Mesenchymal stem cell (in vitro differentiated cells and primary cell): Measurements from ENCODE around the gene TUBA4A. TPM values are rescaled to one million over a fixed set of nuclear protein-coding genes. Genes with fewer than 3 reads are reported as not detected.

Experiments
- DNase-seq: peaks from one replicate; pipeline ENCODE4 v3.0.0-alpha.2; 2013
- H2AFZ ChIP-seq: one replicate; pipeline ENCODE4 v1.6.1; 2013; ENCODE audit warnings: low read depth, mild to moderate bottlenecking, control low read depth, inconsistent platforms, low read length, moderate library complexity
- H2AK5ac ChIP-seq: 2 replicates; pipeline ENCODE4 v1.6.1; 2013; ENCODE audit warnings: low read length, moderate library complexity, mild to moderate bottlenecking, inconsistent platforms; ENCODE audit not compliant: severe bottlenecking
- H2BK120ac ChIP-seq: one replicate; pipeline ENCODE4 v1.6.1; 2013; ENCODE audit warnings: low read depth, mild to moderate bottlenecking, inconsistent platforms, low read length, moderate library complexity
- H2BK12ac ChIP-seq, 2 experiments: one replicate each; pipeline ENCODE4 v1.6.1; 2013; ENCODE audit warnings: inconsistent platforms in 2 of 2, low read length in 2 of 2, mild to moderate bottlenecking in 2 of 2, moderate library complexity in 2 of 2, control low read depth in 1 of 2
- H2BK15ac ChIP-seq: one replicate; pipeline ENCODE4 v1.6.1; 2013; ENCODE audit warnings: mild to moderate bottlenecking, low read depth, inconsistent platforms; ENCODE audit not compliant: poor library complexity, severe bottlenecking
- H2BK5ac ChIP-seq: 2 replicates; pipeline ENCODE4 v1.6.1; 2013; ENCODE audit warnings: low read depth, mild to moderate bottlenecking, low read length, control low read depth, inconsistent platforms; ENCODE audit not compliant: poor library complexity, severe bottlenecking
- H3K14ac ChIP-seq, 2 experiments: one replicate each; pipeline ENCODE4 v1.6.1; 2013; ENCODE audit warnings: inconsistent platforms in 2 of 2, low read length in 2 of 2, control low read depth in 1 of 2, mild to moderate bottlenecking in 1 of 2, moderate library complexity in 1 of 2
- H3K18ac ChIP-seq, 2 experiments: one replicate each; pipeline ENCODE4 v1.6.1; 2013; ENCODE audit warnings: inconsistent platforms in 2 of 2, low read length in 2 of 2, control low read depth in 1 of 2, low read depth in 1 of 2, mild to moderate bottlenecking in 1 of 2
- H3K23ac ChIP-seq, 2 experiments: one replicate each; pipeline ENCODE4 v1.6.1; 2013; ENCODE audit warnings: inconsistent platforms in 2 of 2, low read length in 2 of 2, mild to moderate bottlenecking in 2 of 2, moderate library complexity in 2 of 2, control low read depth in 1 of 2
- H3K27ac ChIP-seq: 2 replicates; pipeline ENCODE4 v1.5.1; 2013; ENCODE audit warnings: mild to moderate bottlenecking, moderate library complexity, low read length, control low read depth, inconsistent platforms; ENCODE audit not compliant: poor library complexity, severe bottlenecking
- H3K27me3 ChIP-seq, 2 experiments: 2 replicates each; pipeline versions ENCODE4 v1.6.1 to v1.7.0; 2013; ENCODE audit warnings: low read length in 2 of 2, mild to moderate bottlenecking in 2 of 2, moderate library complexity in 2 of 2, control low read depth in 1 of 2, inconsistent platforms in 1 of 2; ENCODE audit not compliant: control insufficient read depth in 1 of 2, insufficient read depth in 1 of 2
- H3K36me3 ChIP-seq, 2 experiments: 2 replicates each; pipeline versions ENCODE4 v1.6.1 to v1.7.0; 2013; ENCODE audit warnings: low read length in 2 of 2, control low read depth in 1 of 2, inconsistent platforms in 1 of 2, low read depth in 1 of 2, mild to moderate bottlenecking in 1 of 2; ENCODE audit not compliant: insufficient read depth in 2 of 2, control insufficient read depth in 1 of 2
- H3K4ac ChIP-seq, 2 experiments: one replicate each; pipeline ENCODE4 v1.6.1; 2013; ENCODE audit warnings: inconsistent platforms in 2 of 2, low read length in 2 of 2, mild to moderate bottlenecking in 2 of 2, moderate library complexity in 2 of 2, control low read depth in 1 of 2, low read depth in 1 of 2
- H3K4me1 ChIP-seq: 2 replicates; pipeline ENCODE4 v1.6.1; 2013; ENCODE audit warnings: low read depth, low read length, control low read depth; ENCODE audit not compliant: control insufficient read depth, insufficient read depth
- H3K4me2 ChIP-seq: 2 replicates; pipeline ENCODE4 v1.6.1; 2013; ENCODE audit warnings: low read length, mild to moderate bottlenecking, inconsistent platforms; ENCODE audit not compliant: poor library complexity, severe bottlenecking
- H3K4me3 ChIP-seq, 2 experiments: 2 replicates each; pipeline versions ENCODE4 v1.5.1 to v1.7.0; 2013; ENCODE audit warnings: low read length in 2 of 2, mild to moderate bottlenecking in 2 of 2, control low read depth in 1 of 2, low read depth in 1 of 2; ENCODE audit not compliant: insufficient read depth in 1 of 2
- H3K79me1 ChIP-seq: replicated peaks from 2 replicates; pipeline ENCODE4 v1.6.1; 2013; ENCODE audit warnings: mild to moderate bottlenecking, control low read depth, low read length, inconsistent platforms; ENCODE audit not compliant: poor library complexity, severe bottlenecking
- H3K9ac ChIP-seq: 2 replicates; pipeline ENCODE4 v1.7.0; 2013; ENCODE audit warnings: mild to moderate bottlenecking, low read length, moderate library complexity
- H3K9me3 ChIP-seq: 2 replicates; pipeline ENCODE4 v1.7.0; 2013; ENCODE audit warnings: mild to moderate bottlenecking, low read length; ENCODE audit not compliant: control insufficient read depth
- H4K8ac ChIP-seq: one replicate; pipeline ENCODE4 v1.6.1; 2013; ENCODE audit warnings: inconsistent platforms, mild to moderate bottlenecking, low read length, moderate library complexity
- H4K91ac ChIP-seq: one replicate; pipeline ENCODE4 v1.6.1; 2013; ENCODE audit warnings: mild to moderate bottlenecking, low read length, inconsistent platforms
- WGBS: methylation state at CpG from one replicate; pipeline ENCODE4 v1.1.7; 2013; ENCODE audit warnings: mixed read lengths; 5-methylcytosine and 5-hydroxymethylcytosine counted together
- polyA plus RNA-seq, 2 experiments: library from polyadenylated mRNA; stranded (reverse); fragments of 200-250 nt; gene quantifications; one replicate each; pipeline ENCODE4 v1.2.3, GENCODE V29; 2013

Gene TUBA4A
- 11.2 TPM for polyA plus RNA-seq (2013, experiment 1 of 2)
- 9.3 TPM for polyA plus RNA-seq (2013, experiment 2 of 2)

- H3K4ac ChIP-seq = peak within 1 kb of the TSS in 1 of 2 experiments; percentile 17
- H2AK5ac ChIP-seq = no peak within 1 kb of the TSS
- peak within 1 kb of the TSS; percentile 38 for H3K27ac ChIP-seq
- no peak within 1 kb of the TSS for H2BK120ac ChIP-seq
- peak; percentile 63 for DNase-seq
- peaks cover 49% of the 10 kb centered on the region for H3K4me1 ChIP-seq
- no peak within 1 kb of the TSS for H4K91ac ChIP-seq
- H3K4me2 ChIP-seq = peak within 1 kb of the TSS; percentile 100
- peak within 1 kb of the TSS in 1 of 2 experiments; percentile 61 for H3K14ac ChIP-seq
- peak within 1 kb of the TSS; percentile 70 for H3K9ac ChIP-seq
- H2AFZ ChIP-seq = peak within 1 kb of the TSS; percentile 57
- WGBS = under 1% methylated on average over 76 of the region's 76 CpGs
- no peak within 1 kb of the TSS for H2BK15ac ChIP-seq
- H3K36me3 ChIP-seq = peaks cover 9 to 14% of the 10 kb centered on the region in 2 experiments
- H3K79me1 ChIP-seq = peaks cover 2% of the 10 kb centered on the region
- peak within 1 kb of the TSS; percentile 64 to 85 for H3K4me3 ChIP-seq
- peak within 1 kb of the TSS in 1 of 2 experiments; percentile 64 for H2BK12ac ChIP-seq
- H3K27me3 ChIP-seq = peaks cover 0 to 16% of the 10 kb centered on the region in 2 experiments
- H3K23ac ChIP-seq = peak within 1 kb of the TSS in 1 of 2 experiments; percentile 74
- H2BK5ac ChIP-seq = peak within 1 kb of the TSS; percentile 53
- peak within 1 kb of the TSS; percentile 14 for H4K8ac ChIP-seq
- no peaks in the 10 kb centered on the region for H3K9me3 ChIP-seq
- peak within 1 kb of the TSS; percentile 8 to 61 for H3K18ac ChIP-seq
Measured at GRCh38 chr2:219253753-219254589, at the start of gene TUBA4A. Gene TUBA4A, minus strand, starts transcription at chr2:219253918. Its CDS starts 60 bp downstream, at chr2:219253858.

GRCh38 chr2:219302412-219302968 lies 48.8 kb upstream of the TUBA4A start:
- H2BK12ac ChIP-seq = no peak overlapping the region
- no peak overlapping the region for H3K23ac ChIP-seq
- no peak for DNase-seq
- no peak overlapping the region for H3K18ac ChIP-seq
- H2BK5ac ChIP-seq = no peak overlapping the region
- no peak overlapping the region for H4K8ac ChIP-seq
- H2AFZ ChIP-seq = no peak overlapping the region
- H2AK5ac ChIP-seq = no peak overlapping the region
- H3K27ac ChIP-seq = no peak overlapping the region
- WGBS = 75% methylated on average over 11 of the region's 11 CpGs
- no peak overlapping the region for H4K91ac ChIP-seq
- no peak overlapping the region for H3K9ac ChIP-seq
- peaks cover 58 to 65% of the 10 kb centered on the region in 2 experiments for H3K27me3 ChIP-seq
- H3K14ac ChIP-seq = no peak overlapping the region
- H3K36me3 ChIP-seq = no peaks in the 10 kb centered on the region
- no peaks in the 10 kb centered on the region for H3K9me3 ChIP-seq
- H2BK120ac ChIP-seq = no peak overlapping the region
- no peak overlapping the region for H3K4me2 ChIP-seq
- peaks cover 4% of the 10 kb centered on the region for H3K4me1 ChIP-seq
- no peak overlapping the region for H3K4me3 ChIP-seq
- no peak overlapping the region for H3K4ac ChIP-seq
- H2BK15ac ChIP-seq = no peak overlapping the region
- H3K79me1 ChIP-seq = no peaks in the 10 kb centered on the region

GRCh38 chr2:219300022-219300421 lies 46.3 kb upstream of the TUBA4A start:
- H3K4ac ChIP-seq = no peak overlapping the region
- H2BK15ac ChIP-seq = no peak overlapping the region
- H3K14ac ChIP-seq = no peak overlapping the region
- H2AFZ ChIP-seq = no peak overlapping the region
- H3K23ac ChIP-seq = no peak overlapping the region
- no peak overlapping the region for H3K18ac ChIP-seq
- no peak overlapping the region for H3K4me2 ChIP-seq
- no peak overlapping the region for H2BK5ac ChIP-seq
- DNase-seq = no peak
- no peak overlapping the region for H4K91ac ChIP-seq
- H3K9ac ChIP-seq = no peak overlapping the region
- H3K4me1 ChIP-seq = peaks cover 6% of the 10 kb centered on the region
- no peaks in the 10 kb centered on the region for H3K36me3 ChIP-seq
- H2AK5ac ChIP-seq = no peak overlapping the region
- H2BK120ac ChIP-seq = no peak overlapping the region
- no peak overlapping the region for H2BK12ac ChIP-seq
- 78% methylated on average over 5 of the region's 5 CpGs for WGBS
- H4K8ac ChIP-seq = no peak overlapping the region
- no peaks in the 10 kb centered on the region for H3K79me1 ChIP-seq
- no peak overlapping the region for H3K27ac ChIP-seq
- H3K27me3 ChIP-seq = peaks cover 51 to 59% of the 10 kb centered on the region in 2 experiments
- no peak overlapping the region for H3K4me3 ChIP-seq
- no peaks in the 10 kb centered on the region for H3K9me3 ChIP-seq

DNA sequence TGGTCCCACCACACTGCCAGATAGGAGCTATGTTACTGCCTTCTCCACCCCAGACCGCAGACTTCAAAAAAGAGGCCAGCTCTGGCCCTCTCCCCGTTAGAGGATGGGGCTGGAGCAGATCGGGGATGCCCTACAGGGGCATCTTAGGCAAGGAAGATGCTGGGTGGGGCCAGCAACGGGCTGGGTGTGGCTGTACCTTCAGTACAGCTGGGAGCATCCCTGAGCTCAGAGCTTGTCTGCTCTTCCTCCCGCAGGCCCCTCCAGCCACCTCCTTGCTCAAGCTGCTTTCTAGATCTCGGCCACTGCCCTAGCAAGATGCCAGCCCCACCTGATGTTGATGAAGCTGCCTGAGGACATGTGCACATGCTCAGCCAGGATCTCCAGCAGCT lies 45.6 kb upstream of the TUBA4A start:
- no peak overlapping the region for H2BK15ac ChIP-seq
- H3K23ac ChIP-seq = no peak overlapping the region
- H4K91ac ChIP-seq = no peak overlapping the region
- H3K9me3 ChIP-seq = no peaks in the 10 kb centered on the region
- no peak overlapping the region for H3K4me3 ChIP-seq
- DNase-seq = no peak
- no peak overlapping the region for H2BK5ac ChIP-seq
- no peak overlapping the region for H3K18ac ChIP-seq
- no peak overlapping the region for H3K27ac ChIP-seq
- no peaks in the 10 kb centered on the region for H3K36me3 ChIP-seq
- H3K9ac ChIP-seq = no peak overlapping the region
- no peak overlapping the region for H2BK120ac ChIP-seq
- no peaks in the 10 kb centered on the region for H3K79me1 ChIP-seq
- no peak overlapping the region for H2AK5ac ChIP-seq
- H3K14ac ChIP-seq = no peak overlapping the region
- H4K8ac ChIP-seq = no peak overlapping the region
- H3K27me3 ChIP-seq = peaks cover 51 to 53% of the 10 kb centered on the region in 2 experiments
- H2AFZ ChIP-seq = no peak overlapping the region
- 84% methylated on average over 6 of the region's 6 CpGs for WGBS
- no peak overlapping the region for H2BK12ac ChIP-seq
- no peak overlapping the region for H3K4ac ChIP-seq
- no peak overlapping the region for H3K4me2 ChIP-seq
- H3K4me1 ChIP-seq = peaks cover 8% of the 10 kb centered on the region
